ENCODE data around the gene HES6. TPM values are rescaled to one million over a fixed set of nuclear protein-coding genes. Genes with fewer than 3 reads are reported as not detected.

The HES6 gene
- total RNA-seq, 4 donors from 2014 or later: 2.9 to 9.0 (median 6.8) TPM

DNA sequence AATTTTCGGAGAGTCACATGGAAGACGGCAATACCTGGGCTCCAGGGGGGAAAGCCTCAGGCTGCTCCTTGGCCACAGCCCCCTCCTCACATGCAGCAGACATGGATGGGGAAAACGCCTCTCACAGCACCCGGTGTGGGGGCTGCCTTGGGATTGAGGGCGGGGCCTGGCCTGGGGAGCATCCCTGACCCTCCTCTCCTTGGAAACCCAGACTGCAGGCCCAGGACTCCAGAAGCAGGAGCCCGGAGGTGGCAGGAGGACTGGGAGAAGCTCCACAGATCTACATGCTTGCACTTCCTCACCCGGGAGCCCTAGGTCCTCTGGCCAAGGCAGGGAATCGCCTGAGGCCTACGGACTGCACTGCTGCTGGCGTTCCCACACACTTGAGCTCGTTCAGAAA lies 12.1 kb upstream of the HES6 start:
- no peaks in the 10 kb centered on the region for H3K9me3 ChIP-seq
- no peak overlapping the region for H3K4me3 ChIP-seq (replicated peaks in 1 of 3)
- intact Hi-C loops (cut with DNase I): loop anchor here (10.0 kb wide), 1 partner anchor 287 kb away; the partner anchor contains the start of gene UBE2F
- peaks cover 46 to 74% of the 10 kb centered on the region in 2 donors for H3K36me3 ChIP-seq
- WGBS, 2 donors: 94 to 95% methylated on average over 6 to 11 of the region's 11 CpGs
- no peaks in the 10 kb centered on the region for H3K27me3 ChIP-seq
- no peak for DNase-seq
- H3K4me1 ChIP-seq: no peaks in the 10 kb centered on the region
- no peak overlapping the region for H3K27ac ChIP-seq
- TF ChIP-seq, protein P1, sequence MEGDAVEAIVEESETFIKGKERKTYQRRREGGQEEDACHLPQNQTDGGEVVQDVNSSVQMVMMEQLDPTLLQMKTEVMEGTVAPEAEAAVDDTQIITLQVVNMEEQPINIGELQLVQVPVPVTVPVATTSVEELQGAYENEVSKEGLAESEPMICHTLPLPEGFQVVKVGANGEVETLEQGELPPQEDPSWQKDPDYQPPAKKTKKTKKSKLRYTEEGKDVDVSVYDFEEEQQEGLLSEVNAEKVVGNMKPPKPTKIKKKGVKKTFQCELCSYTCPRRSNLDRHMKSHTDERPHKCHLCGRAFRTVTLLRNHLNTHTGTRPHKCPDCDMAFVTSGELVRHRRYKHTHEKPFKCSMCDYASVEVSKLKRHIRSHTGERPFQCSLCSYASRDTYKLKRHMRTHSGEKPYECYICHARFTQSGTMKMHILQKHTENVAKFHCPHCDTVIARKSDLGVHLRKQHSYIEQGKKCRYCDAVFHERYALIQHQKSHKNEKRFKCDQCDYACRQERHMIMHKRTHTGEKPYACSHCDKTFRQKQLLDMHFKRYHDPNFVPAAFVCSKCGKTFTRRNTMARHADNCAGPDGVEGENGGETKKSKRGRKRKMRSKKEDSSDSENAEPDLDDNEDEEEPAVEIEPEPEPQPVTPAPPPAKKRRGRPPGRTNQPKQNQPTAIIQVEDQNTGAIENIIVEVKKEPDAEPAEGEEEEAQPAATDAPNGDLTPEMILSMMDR (IDR thresholded peaks at IDR 0.05): no peak
- TF ChIP-seq POLR2A (IDR thresholded peaks at IDR 0.05): no peak

DNA sequence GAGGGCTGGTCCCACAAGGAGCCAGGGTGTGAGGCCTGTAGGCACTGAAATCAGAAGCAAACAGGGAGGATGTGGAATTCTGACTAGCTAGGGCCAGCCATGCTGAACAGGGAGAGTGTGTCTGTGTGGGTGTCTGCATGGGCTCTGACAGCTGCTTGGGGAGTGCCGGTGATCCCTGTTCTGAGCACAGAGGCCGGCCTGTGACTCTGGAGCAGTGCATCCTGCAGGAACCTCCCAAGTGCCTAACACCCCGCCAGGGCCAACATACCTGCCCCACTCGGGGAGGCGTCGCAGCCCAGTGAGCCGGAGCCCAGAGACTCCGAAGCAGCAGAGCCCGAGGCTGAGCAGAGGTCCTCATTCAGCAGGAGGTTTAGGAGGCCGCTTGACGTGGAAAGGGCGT lies 11.5 kb upstream of the HES6 start:
- no peak overlapping the region for H3K27ac ChIP-seq
- no peaks in the 10 kb centered on the region for H3K27me3 ChIP-seq
- TF ChIP-seq, protein P1 (IDR thresholded peaks at IDR 0.05): no peak
- TF ChIP-seq POLR2A (IDR thresholded peaks at IDR 0.05): no peak
- H3K9me3 ChIP-seq: no peaks in the 10 kb centered on the region
- intact Hi-C loops (cut with DNase I): loop anchor here (10.0 kb wide), 1 partner anchor 287 kb away; the partner anchor contains the start of gene UBE2F
- WGBS, 2 donors: 87 to 88% methylated on average over 6 to 8 of the region's 12 CpGs
- H3K36me3 ChIP-seq: peaks cover 46 to 74% of the 10 kb centered on the region in 2 donors
- H3K4me3 ChIP-seq (replicated peaks in 1 of 3): no peak overlapping the region
- DNase-seq: no peak
- no peaks in the 10 kb centered on the region for H3K4me1 ChIP-seq

DNA sequence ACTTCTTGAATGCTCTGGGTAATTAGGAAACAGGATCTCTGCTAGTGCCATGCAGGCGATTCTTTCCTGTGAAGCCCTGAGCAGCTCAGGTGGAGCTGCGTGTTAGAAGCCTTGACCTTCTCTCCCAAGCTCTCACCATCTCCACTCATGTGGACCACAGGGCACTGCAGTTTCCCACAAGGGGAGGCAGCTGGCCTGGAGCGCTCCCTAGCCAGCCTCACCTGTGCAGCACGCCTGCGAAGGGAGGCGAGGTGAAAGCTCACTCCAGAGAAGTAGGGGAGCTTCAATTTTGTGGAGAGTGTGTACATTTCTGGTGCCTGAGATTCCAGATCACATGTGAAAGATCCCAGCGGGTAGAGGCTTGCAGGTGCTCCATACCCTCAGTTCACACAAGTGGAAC lies 11.1 kb upstream of the HES6 start:
- intact Hi-C loops (cut with DNase I): loop anchor here (10.0 kb wide), 1 partner anchor 286 kb away; the partner anchor contains the start of gene UBE2F
- 97 to 98% methylated on average over 7 of the region's 7 CpGs for WGBS, 2 donors
- DNase-seq: no peak
- no peak overlapping the region for H3K27ac ChIP-seq
- H3K36me3 ChIP-seq: peaks cover 45 to 75% of the 10 kb centered on the region in 2 donors
- TF ChIP-seq, protein P1 (IDR thresholded peaks at IDR 0.05): no peak
- no peak for TF ChIP-seq POLR2A (IDR thresholded peaks at IDR 0.05)
- H3K4me3 ChIP-seq (replicated peaks in 1 of 3): no peak overlapping the region
- no peaks in the 10 kb centered on the region for H3K9me3 ChIP-seq
- no peaks in the 10 kb centered on the region for H3K27me3 ChIP-seq
- H3K4me1 ChIP-seq: no peaks in the 10 kb centered on the region

DNA sequence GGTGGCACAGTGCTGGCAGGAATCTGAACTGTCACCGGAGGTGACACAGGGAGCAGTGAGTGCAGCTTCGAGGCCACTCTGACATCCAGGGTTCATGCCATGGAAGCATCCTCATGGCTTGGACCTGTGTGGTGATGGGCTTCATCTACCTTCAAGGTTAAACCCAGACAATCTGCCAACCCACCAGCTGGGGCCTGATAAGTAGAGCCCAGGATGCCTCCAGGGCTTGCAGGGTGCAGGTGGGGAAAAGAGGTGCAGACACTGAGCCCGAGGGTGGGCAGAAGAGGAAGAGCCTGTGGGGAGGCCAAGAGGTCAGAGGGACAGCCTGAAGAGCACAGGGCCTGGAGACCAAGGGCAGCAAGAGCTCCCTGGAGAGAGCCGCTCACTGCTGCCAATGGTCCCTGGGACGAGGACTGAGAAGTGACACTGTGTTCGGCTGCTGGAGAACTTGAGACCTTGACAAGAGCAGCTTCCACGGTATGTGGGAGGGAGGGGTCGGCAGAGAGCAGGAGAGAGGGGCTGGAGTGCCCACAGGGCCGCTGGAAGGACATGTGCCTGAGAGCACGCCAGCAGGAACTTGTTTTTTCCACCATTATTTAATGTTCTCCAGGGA lies 8.1 kb upstream of the HES6 start:
- Histone ChIP-seq H3K36me3 (peaks cover 32 to 59% of the 10 kb centered on the region in 2 donors), H3K4me3 (replicated peaks in 1 of 3) (no peak overlapping the region), H3K9me3 (no peaks in the 10 kb centered on the region), H3K27me3 (no peaks in the 10 kb centered on the region), H3K27ac (no peak overlapping the region), H3K4me1 (no peaks in the 10 kb centered on the region)
- intact Hi-C loops (cut with DNase I): no loop called here
- TF ChIP-seq POLR2A (IDR thresholded peaks at IDR 0.05): no peak
- TF ChIP-seq, protein P1 (IDR thresholded peaks at IDR 0.05): no peak
- WGBS, 2 donors: 81 to 82% methylated on average over 10 of the region's 10 CpGs
- no peak for DNase-seq

DNA sequence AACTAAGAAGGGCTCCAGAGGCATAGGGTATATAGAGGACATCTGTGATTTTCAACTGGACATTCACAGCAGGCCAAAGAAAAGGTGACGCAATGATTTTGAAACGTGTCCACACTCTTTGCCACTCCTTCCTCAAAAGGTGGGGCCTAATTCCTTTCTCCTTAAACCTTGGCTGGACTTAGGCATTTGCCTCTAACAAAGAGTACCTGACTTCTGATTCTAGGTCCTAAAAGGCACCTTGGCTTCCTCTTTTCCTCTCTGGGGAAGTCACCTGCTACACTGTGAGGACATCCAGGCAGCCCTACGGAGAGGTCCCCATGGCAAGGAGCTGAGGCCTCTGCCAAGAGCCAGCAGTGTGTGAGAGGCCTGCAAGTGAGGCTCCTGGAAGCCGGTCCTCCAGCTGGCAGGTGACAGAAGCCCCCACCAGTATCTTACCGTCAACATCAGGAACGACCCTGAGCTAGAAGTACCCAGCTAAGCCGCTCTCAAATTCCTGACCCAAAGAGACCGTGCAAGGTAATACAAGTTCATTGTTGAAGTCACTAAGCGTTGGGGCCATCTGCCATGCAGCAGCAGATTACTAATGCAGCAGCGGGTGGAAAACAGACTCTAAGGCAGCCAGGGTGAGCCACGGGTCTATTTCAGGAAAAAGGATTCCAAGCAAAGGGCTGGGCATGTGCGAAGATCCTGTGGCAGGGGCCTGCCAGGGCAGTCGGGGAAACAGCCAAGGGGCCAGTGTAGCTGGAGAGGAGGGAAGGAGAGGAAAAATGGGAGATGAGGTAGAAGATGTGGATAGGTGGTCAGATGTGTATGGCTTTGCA lies 7.4 kb upstream of the HES6 start:
- no peak for DNase-seq
- no peaks in the 10 kb centered on the region for H3K27me3 ChIP-seq
- H3K36me3 ChIP-seq: peaks cover 25 to 52% of the 10 kb centered on the region in 2 donors
- no peak overlapping the region for H3K4me3 ChIP-seq (replicated peaks in 1 of 3)
- no peaks in the 10 kb centered on the region for H3K9me3 ChIP-seq
- H3K27ac ChIP-seq: no peak overlapping the region
- WGBS, 2 donors: 88 to 92% methylated on average over 13 of the region's 13 CpGs
- H3K4me1 ChIP-seq: no peaks in the 10 kb centered on the region
- intact Hi-C loops (cut with DNase I): no loop called here
- TF ChIP-seq, protein P1 (IDR thresholded peaks at IDR 0.05): no peak
- TF ChIP-seq POLR2A (IDR thresholded peaks at IDR 0.05): no peak
